Ammon's horn (tissue), 1 donor: ENCODE measurements around the gene RNF121.

ENCODE experiments used
- DNase-seq: peaks from one replicate; pipeline ENCODE4 v3.0.0-alpha.2; 2016; ENCODE audit warnings: low spot score

The RNF121 gene

DNA sequence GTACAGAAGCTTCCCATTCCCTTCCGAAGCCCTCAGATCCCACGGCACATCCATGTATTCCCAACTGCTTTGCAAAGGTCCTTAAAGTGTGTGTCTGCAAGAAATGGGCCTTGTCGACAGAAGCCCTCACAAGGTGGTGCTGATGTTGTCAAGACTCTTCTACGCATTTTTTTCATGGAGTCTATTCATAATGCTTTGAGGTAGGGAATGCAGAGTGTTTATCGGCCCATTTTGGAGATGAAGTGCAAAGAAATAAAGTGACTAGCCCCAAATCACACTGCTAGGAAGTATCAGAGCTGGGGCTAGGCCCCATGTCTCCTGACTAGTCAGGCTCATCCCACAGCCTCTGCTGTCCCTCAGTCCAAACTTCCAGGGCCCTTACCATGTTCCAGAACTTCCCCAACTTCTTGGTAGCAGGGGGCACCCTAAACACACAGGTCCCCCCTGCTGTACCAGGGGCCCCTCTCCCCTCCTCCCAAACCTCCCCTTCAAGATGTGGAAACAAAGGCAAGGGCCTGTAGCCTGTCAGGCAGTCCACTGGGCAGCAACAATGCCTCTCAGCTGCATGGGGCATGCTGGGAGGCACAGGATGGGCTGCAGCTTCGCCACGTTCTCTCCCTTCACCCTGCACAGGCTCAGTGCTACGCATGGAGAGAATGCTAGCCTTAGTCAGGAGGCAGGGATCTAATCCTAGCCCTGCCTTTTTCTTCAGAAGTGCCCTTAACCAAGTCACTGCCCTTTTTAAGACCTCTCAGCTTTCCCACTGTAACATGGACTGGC lies 77.7 kb downstream of the RNF121 start:
- DNase-seq, result no peak

DNA sequence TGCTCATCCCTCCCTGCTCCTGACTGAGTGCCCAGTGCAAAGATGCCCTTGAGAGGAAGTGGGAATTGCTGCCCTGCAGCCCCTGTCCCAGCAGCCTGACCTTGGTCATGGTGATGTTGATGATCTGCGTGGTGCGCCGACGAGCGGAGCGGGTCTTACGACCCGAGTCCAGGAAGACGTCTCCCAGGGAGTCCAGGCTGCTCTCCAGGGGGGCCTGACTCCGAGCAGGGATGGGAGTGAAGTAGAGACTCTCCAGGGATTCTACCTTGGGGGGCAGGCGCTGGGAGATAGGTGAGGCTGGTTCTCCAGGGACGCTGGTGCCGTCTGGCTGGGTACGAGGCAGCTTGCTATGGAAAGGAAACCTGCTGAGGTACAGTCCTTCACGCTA lies 78.2 kb downstream of the RNF121 start:
- DNase-seq, result no peak

GRCh38 chr11:72007587-72007986 lies 78.7 kb downstream of the RNF121 start:
- no peak for DNase-seq

DNA sequence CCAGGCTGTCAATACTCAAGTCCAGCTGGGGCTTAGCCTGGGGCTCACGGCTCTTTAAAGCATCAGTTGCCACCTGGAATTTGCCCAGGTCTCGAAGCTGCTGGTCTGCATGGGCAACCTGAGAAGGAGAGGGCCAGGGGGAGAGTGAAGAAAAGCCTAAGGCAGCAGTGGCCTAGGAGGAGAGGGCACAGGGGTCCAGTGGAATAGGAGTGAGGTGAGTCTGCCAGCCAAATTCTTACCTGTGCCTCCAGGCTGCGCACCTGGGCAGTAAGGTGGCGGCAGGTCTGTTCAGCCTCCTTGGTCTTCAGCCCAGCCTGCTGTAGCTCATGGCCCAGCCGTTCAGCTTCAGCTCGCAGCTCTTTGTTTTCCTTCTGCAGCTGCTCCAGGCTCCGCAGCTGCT lies 79.9 kb downstream of the RNF121 start:
- DNase-seq, result no peak

GRCh38 chr11:72009156-72009555 lies 80.3 kb downstream of the RNF121 start:
- no peak for DNase-seq

GRCh38 chr11:72010529-72011233 lies 81.8 kb downstream of the RNF121 start:
- peak; percentile 53 for DNase-seq

GRCh38 chr11:72012091-72012630 lies 83.3 kb downstream of the RNF121 start:
- DNase-seq, result no peak

DNA sequence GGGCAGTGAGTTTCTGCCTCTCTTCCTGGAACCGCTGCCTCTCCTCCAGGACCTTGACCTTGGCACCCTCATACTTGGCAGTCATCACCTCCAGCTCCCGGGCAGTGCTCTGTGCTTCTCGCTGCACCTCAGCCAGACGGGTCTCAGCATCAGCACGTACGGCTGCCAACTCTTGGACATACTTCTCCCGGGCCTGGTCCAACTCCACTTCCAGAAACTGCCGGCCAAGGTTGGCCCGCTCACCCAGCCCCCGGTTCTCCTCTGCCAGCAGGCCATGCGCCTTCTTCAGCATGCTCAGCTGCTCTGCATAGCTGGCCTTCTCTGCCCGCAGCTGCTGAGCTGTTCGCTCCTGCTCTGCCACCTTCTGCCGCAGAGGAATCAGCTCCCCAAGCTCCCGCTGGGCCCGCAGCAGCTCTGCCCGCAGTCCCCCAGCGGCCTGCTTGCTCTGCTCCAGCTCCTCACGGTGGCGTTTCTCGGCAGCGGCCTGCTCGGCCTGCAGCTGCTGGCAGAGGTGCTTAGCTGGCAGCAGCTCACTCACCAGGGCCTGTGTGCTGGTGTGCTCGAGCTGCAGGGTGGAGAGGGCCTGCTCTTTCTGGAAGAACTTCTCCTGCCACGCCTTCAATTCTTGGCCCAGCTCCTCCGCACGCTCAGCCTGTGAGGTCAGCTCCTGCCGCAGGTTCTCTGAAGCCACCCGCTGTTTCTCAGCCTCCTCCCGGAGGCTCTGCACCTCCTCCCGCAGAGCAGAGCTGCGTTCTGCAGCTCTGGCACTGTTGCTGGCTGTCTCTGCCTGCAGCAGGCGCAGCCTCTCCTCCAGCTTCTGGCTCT lies 84.3 kb downstream of the RNF121 start:
- peak; percentile 76 for DNase-seq

DNA sequence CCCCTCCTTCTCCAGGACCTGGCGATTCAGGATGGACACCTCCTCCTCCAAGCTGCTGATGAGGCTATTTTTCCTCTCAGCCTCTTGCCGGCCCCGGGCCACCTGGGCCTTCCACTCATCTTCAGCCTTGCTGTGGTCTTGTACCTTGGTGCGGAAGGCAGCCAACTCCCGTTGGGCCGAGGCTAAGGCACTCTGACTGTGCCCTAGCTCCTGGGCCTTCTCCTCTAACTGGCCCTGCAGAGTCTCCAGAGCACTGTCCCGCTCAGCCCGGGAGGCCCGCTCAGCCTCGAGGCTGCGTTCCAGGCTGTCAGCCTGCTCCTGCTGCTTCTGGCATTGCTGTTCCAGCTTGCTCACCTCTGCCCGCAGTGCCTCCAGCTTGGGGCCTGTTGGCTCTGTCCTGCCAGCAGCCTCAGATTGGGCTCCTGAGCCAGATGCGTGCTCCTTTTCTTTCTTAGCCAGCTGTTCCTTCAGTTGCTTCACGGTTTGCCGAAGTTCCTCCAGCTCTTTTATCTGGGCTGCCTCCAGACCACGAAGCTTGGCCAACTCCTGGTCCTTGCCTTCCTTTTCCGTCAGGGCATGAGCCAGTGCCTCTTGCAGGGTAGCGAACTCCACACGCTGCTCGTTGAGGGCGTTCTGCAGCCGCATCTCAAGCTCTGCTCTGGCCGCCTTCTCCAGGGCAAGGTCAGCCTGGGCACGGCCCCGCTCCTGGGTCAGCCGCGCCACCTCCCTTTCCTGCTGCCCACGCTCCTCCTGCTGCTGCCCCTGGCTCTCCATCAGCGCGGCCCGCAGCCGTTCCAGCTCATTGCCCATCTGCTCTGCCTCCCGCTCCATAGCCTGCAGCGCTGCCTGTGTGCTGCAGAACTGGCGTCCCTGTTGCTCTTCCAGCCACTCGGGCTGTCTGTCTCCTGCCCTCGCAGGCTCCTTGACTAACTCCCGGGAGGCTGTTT lies 85.2 kb downstream of the RNF121 start:
- no peak for DNase-seq

GRCh38 chr11:72014761-72015320 lies 86.0 kb downstream of the RNF121 start:
- DNase-seq, result no peak

DNA sequence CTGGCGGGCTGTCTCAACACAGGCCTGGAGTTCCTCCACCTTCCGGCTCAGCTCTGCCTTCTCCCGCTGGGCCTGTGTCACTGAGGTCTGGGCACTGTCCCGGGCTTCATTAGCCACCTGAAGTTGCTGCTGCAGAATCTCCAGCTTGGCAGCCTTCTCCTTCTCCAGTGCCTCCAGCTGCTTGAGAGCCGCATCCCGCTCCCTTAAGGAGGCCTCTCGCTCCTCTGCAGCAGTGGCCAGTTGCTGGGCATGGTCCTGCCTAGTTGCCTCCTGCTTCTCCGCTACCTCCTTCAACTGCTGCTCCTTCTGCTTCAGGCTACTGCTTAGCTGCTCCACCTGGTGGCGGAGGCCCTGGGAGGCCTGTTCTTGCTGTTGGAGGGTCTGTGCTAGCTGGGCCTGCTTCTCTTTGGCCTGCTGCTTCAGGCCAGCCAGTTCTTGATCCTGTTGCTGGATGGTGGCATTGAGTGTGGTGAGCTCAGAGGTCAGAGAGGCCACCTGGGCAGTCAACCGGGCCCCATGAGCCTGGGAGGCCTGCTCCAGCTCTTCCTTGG lies 86.7 kb downstream of the RNF121 start:
- no peak for DNase-seq

GRCh38 chr11:72018171-72018570 lies 89.3 kb downstream of the RNF121 start:
- no peak for DNase-seq

DNA sequence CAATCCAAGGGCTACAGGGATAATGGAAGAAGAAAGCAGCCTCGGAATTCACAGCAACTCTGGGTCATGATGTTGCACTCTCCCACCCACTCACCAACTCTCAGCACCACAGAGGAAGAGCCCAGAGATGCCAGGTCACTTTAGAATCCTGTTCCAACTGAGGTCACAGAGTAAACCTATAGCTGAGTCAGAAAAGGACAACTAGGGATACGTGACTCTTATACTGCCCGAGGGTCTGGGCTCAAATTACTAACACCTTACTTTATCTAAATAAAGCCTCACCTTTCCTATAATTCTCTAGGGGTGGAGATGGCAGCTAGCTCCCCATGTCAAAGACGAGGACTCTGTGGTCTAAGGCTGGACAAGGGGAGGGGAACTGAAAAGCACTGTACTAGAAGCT lies 94.5 kb downstream of the RNF121 start:
- no peak for DNase-seq

DNA sequence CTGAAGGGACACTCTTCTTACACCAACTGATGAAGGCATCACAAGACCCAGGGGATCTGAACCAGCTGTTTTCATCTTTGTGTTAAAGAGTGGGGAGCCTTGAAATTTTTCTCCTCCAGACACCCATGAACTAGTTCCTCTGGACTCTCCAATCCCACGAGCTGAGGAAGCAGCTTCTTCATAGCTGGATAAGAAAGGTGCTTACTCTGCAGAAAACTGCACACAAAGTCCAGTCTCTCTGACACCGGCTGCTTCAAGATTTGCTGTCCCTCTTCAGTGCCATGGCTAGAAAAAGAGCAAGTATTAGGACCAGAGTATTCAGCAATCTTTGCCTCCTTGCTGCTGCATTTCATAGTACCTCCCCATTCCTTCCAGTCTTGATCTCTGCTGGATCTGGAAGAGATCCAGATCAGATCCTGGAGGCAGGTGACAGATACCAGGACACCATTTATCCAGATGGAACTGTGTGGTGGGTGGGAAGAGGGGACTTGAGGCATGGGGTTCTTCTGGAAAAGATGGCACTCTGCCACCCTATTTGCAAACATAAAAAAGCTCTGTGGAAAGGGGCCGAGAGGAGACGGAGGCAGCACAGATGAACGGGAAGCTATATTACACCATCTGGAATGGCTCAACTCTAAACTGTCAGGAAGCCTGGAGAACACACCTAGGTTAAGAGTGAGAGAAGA lies 95.4 kb downstream of the RNF121 start:
- DNase-seq, result no peak

GRCh38 chr11:72026090-72026489 lies 97.2 kb downstream of the RNF121 start:
- no peak for DNase-seq

GRCh38 chr11:72030472-72031045 lies 101.7 kb downstream of the RNF121 start:
- no peak for DNase-seq

DNA sequence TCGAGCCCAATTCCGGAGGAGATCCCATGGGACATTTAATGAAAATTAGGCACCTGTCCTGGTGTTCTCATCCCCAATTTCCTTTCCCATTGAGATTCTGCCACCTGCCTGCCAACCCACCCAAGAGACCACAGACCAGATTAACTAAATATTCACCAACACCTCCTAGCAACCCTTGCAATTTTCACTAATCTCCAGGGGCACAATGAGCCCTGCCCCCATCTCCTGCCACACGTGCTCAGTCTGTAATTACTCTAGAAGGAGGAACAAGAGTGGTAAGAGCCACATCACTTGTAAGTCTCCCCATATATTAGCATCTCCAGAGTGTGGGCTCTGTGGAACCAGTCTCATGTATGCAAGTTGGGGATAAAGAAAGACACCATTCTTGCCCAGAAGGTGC lies 107.8 kb downstream of the RNF121 start:
- no peak for DNase-seq

- no peak for DNase-seq
Observed at GRCh38 chr11:72037554-72038311, 108.9 kb downstream of the RNF121 start.

DNA sequence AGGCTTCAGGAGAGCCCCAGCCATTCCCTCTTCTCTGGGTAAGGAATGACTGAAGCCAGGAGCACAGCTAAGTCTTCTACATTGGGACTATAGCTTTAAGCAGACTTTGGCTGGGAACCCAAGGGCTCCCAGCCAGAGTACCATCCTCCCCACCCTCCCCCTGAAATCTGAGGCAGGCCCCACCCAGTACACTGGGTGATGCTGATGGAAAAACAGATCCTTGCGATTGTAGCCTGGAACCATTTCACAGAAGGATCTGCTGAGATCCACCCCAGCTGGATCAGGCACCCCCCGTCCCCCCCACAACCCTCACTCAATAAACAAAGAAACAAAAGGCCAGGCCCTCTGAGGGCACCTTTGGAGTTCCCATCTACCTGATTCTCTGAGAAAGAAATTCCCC lies 109.6 kb downstream of the RNF121 start:
- peak; percentile 76 for DNase-seq
